ENCODE data around the gene SLC43A2.

SLC43A2 gene

DNA sequence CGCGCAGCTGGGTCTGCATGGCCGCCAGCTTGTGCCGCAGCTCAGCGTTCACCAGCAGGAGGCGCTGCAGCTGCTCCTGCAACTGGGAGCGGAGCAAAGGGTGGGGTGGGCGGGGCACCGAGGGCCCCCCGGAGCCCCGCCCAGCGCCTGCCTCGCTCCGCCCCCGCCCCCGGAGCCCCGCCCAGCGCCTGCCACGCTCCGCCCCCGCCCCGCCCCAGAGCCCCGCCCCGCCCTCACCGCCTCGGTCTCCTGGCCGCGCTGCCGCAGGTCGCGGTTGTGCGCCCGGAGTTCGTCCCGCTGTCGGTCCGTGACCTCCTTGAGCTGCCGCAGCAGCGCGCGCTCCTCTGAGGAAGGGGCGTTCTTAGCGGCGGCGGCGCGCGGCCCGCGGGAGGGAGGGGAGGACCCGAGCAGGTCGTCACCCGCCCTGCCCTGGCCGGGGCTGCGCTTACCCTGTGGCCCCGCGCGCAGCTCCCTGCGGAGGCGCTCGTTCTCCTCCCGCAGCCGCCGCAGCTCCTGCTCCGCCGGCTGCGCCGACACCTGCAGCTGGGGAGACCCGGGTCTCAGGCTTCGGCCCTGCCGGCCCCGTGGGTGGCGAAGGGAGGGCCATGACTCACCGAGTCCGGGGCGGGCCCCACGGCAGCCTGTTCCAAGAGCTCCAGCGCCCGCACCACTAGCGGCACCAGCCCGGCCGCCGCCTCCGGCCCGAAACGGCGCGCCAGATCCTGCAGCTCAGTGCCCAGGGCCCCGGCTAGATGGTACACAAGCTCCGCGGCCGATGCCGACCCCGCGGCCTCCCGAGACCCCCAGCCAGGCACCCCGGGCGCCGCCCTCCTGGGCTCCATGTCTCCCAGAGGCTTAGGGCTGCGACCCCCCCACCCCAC is 20.6 kb upstream of the SLC43A2 start (continued):
- peak; percentile 78 for TF ChIP-seq GLIS1 (tag by site-specific recombination; IDR thresholded peaks at IDR 0.05)
- no peak for TF ChIP-seq ZNF664 (tag by site-specific recombination; IDR thresholded peaks at IDR 0.05)
- 0 out of 2 replicates have a peak, but pooled peaks have one; percentile 71 for TF ChIP-seq ZFP37 (tag by site-specific recombination; IDR thresholded peaks at IDR 0.05)
- no peak for TF ChIP-seq ZNF223 (tag by site-specific recombination; IDR thresholded peaks at IDR 0.05)
- TF ChIP-seq, protein P1, sequence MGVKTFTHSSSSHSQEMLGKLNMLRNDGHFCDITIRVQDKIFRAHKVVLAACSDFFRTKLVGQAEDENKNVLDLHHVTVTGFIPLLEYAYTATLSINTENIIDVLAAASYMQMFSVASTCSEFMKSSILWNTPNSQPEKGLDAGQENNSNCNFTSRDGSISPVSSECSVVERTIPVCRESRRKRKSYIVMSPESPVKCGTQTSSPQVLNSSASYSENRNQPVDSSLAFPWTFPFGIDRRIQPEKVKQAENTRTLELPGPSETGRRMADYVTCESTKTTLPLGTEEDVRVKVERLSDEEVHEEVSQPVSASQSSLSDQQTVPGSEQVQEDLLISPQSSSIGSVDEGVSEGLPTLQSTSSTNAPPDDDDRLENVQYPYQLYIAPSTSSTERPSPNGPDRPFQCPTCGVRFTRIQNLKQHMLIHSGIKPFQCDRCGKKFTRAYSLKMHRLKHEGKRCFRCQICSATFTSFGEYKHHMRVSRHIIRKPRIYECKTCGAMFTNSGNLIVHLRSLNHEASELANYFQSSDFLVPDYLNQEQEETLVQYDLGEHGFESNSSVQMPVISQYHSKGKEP (tag by site-specific recombination; IDR thresholded peaks at IDR 0.05): peak; percentile 80
- no peak for TF ChIP-seq ZNF544 (tag by site-specific recombination; IDR thresholded peaks at IDR 0.05)
- no peak for TF ChIP-seq ZNF324 (tag by site-specific recombination; IDR thresholded peaks at IDR 0.05)
- TF ChIP-seq ZNF777 (tag by site-specific recombination; IDR thresholded peaks at IDR 0.05; ENCODE audit: borderline replicate concordance): no peak
- TF ChIP-seq ZNF624 (tag by site-specific recombination; IDR thresholded peaks at IDR 0.05): no peak
- no peak for TF ChIP-seq ZSCAN16 (tag by site-specific recombination; IDR thresholded peaks at IDR 0.05)
- peak; percentile 43 for TF ChIP-seq ZNF341 (tag by site-specific recombination; IDR thresholded peaks at IDR 0.05; ENCODE audit: low read depth)
- peak; percentile 36; the same call in 1 of the 2 replicates for TF ChIP-seq WT1 (tag by site-specific recombination; IDR thresholded peaks at IDR 0.05)
- TF ChIP-seq ZIC2 (tag by site-specific recombination; IDR thresholded peaks at IDR 0.05): peak; percentile 70
- TF ChIP-seq ZNF335 (tag by site-specific recombination; conservative IDR thresholded peaks at IDR 0.05): peak; percentile 74
- TF ChIP-seq BCL11A (tag by site-specific recombination; IDR thresholded peaks at IDR 0.05; ENCODE audit: low read depth): peak; percentile 53; the same call in 1 of the 2 replicates
- 0 out of 2 replicates have a peak, but pooled peaks have one; percentile 50 for TF ChIP-seq ZNF184 (tag by site-specific recombination; IDR thresholded peaks at IDR 0.05)
- peak; percentile 83 for TF ChIP-seq ZNF660 (tag by site-specific recombination; IDR thresholded peaks at IDR 0.05)
- TF ChIP-seq KLF16 (tag by site-specific recombination; IDR thresholded peaks at IDR 0.05): 0 out of 2 replicates have a peak, but pooled peaks have one; percentile 22
- peak; percentile 87 for TF ChIP-seq ZBTB8A (tag by site-specific recombination; IDR thresholded peaks at IDR 0.05)
- TF ChIP-seq, protein P2, sequence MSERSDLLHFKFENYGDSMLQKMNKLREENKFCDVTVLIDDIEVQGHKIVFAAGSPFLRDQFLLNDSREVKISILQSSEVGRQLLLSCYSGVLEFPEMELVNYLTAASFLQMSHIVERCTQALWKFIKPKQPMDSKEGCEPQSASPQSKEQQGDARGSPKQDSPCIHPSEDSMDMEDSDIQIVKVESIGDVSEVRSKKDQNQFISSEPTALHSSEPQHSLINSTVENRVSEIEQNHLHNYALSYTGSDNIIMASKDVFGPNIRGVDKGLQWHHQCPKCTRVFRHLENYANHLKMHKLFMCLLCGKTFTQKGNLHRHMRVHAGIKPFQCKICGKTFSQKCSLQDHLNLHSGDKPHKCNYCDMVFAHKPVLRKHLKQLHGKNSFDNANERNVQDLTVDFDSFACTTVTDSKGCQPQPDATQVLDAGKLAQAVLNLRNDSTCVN (tag by site-specific recombination; optimal IDR thresholded peaks at IDR 0.05): peak; percentile 94
- TF ChIP-seq, protein P3, sequence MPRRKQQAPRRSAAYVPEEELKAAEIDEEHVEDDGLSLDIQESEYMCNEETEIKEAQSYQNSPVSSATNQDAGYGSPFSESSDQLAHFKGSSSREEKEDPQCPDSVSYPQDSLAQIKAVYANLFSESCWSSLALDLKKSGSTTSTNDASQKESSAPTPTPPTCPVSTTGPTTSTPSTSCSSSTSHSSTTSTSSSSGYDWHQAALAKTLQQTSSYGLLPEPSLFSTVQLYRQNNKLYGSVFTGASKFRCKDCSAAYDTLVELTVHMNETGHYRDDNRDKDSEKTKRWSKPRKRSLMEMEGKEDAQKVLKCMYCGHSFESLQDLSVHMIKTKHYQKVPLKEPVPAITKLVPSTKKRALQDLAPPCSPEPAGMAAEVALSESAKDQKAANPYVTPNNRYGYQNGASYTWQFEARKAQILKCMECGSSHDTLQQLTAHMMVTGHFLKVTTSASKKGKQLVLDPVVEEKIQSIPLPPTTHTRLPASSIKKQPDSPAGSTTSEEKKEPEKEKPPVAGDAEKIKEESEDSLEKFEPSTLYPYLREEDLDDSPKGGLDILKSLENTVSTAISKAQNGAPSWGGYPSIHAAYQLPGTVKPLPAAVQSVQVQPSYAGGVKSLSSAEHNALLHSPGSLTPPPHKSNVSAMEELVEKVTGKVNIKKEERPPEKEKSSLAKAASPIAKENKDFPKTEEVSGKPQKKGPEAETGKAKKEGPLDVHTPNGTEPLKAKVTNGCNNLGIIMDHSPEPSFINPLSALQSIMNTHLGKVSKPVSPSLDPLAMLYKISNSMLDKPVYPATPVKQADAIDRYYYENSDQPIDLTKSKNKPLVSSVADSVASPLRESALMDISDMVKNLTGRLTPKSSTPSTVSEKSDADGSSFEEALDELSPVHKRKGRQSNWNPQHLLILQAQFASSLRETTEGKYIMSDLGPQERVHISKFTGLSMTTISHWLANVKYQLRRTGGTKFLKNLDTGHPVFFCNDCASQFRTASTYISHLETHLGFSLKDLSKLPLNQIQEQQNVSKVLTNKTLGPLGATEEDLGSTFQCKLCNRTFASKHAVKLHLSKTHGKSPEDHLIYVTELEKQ (tag by site-specific recombination; IDR thresholded peaks at IDR 0.05; ENCODE audit: borderline replicate concordance): no peak
- TF ChIP-seq ZNF677 (tag by site-specific recombination; IDR thresholded peaks at IDR 0.05): 0 out of 2 replicates have a peak, but pooled peaks have one; percentile 22
- TF ChIP-seq SP7 (tag by site-specific recombination; IDR thresholded peaks at IDR 0.05): peak; percentile 78
- no peak for TF ChIP-seq MYNN (tag by site-specific recombination; IDR thresholded peaks at IDR 0.05; ENCODE audit: borderline replicate concordance)
- TF ChIP-seq, protein P4, sequence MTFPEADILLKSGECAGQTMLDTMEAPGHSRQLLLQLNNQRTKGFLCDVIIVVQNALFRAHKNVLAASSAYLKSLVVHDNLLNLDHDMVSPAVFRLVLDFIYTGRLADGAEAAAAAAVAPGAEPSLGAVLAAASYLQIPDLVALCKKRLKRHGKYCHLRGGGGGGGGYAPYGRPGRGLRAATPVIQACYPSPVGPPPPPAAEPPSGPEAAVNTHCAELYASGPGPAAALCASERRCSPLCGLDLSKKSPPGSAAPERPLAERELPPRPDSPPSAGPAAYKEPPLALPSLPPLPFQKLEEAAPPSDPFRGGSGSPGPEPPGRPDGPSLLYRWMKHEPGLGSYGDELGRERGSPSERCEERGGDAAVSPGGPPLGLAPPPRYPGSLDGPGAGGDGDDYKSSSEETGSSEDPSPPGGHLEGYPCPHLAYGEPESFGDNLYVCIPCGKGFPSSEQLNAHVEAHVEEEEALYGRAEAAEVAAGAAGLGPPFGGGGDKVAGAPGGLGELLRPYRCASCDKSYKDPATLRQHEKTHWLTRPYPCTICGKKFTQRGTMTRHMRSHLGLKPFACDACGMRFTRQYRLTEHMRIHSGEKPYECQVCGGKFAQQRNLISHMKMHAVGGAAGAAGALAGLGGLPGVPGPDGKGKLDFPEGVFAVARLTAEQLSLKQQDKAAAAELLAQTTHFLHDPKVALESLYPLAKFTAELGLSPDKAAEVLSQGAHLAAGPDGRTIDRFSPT (tag by site-specific recombination; IDR thresholded peaks at IDR 0.05): peak; percentile 82
- TF ChIP-seq, protein P5, sequence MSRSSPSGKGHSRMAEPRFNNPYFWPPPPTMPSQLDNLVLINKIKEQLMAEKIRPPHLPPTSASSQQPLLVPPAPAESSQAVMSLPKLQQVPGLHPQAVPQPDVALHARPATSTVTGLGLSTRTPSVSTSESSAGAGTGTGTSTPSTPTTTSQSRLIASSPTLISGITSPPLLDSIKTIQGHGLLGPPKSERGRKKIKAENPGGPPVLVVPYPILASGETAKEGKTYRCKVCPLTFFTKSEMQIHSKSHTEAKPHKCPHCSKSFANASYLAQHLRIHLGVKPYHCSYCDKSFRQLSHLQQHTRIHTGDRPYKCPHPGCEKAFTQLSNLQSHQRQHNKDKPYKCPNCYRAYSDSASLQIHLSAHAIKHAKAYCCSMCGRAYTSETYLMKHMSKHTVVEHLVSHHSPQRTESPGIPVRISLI (tag by site-specific recombination; IDR thresholded peaks at IDR 0.05): no peak
- peak; percentile 49; the same call in 1 of the 2 replicates for TF ChIP-seq SCRT2 (tag by site-specific recombination; IDR thresholded peaks at IDR 0.05)
- TF ChIP-seq ZNF266 (tag by site-specific recombination; IDR thresholded peaks at IDR 0.05; ENCODE audit: low read depth): no peak
- TF ChIP-seq ZNF776 (tag by site-specific recombination; IDR thresholded peaks at IDR 0.05; ENCODE audit: borderline replicate concordance): no peak
- no peak for TF ChIP-seq ZNF843 (tag by site-specific recombination; IDR thresholded peaks at IDR 0.05)
- no peak for TF ChIP-seq ZFHX2 (tag by site-specific recombination; conservative IDR thresholded peaks at IDR 0.05)
